Measurements from ENCODE around the gene P2RX6.
"Not testable (repeated sequence)": the region's sequence is repeated elsewhere in the genome, so short reads cannot be mapped to it uniquely, and the experiment has no call there.

The P2RX6 gene

GRCh38 chr22:21061660-21062321, 46.8 kb downstream of the P2RX6 start:
- not testable (repeated sequence) for DNase-seq

GRCh38 chr22:21064425-21064824, 49.5 kb downstream of the P2RX6 start:
- not testable (repeated sequence) for DNase-seq

- DNase-seq = no peak
These were observed 50.2 kb downstream of the P2RX6 start for GRCh38 chr22:21064917-21065864.

GRCh38 chr22:21067075-21067900, 52.3 kb downstream of the P2RX6 start:
- DNase-seq = no peak

- no peak for DNase-seq
These were observed 53.1 kb downstream of the P2RX6 start for GRCh38 chr22:21067901-21068680.

- no peak for DNase-seq
These were observed 53.8 kb downstream of the P2RX6 start for GRCh38 chr22:21068681-21069276.

- no peak for DNase-seq
These were observed 54.4 kb downstream of the P2RX6 start for GRCh38 chr22:21069375-21069774.

GRCh38 chr22:21070690-21071615, 56.0 kb downstream of the P2RX6 start:
- no peak for DNase-seq

GRCh38 chr22:21071796-21072195, 56.8 kb downstream of the P2RX6 start:
- DNase-seq = not testable (repeated sequence)

GRCh38 chr22:21073023-21073422, 58.1 kb downstream of the P2RX6 start:
- DNase-seq = no peak

- no peak for DNase-seq
These were observed 58.5 kb downstream of the P2RX6 start for GRCh38 chr22:21073482-21073881.

- DNase-seq = no peak
These were observed 59.2 kb downstream of the P2RX6 start for GRCh38 chr22:21074102-21074715.

- no peak for DNase-seq
These were observed 60.7 kb downstream of the P2RX6 start for GRCh38 chr22:21075516-21076138.

GRCh38 chr22:21076912-21077625, 62.1 kb downstream of the P2RX6 start:
- DNase-seq = no peak

Data from NCI-H345 (cell line).